Retinal pigment epithelial cell (primary cell): ENCODE results near the gene CCNF.
"Not testable (repeated sequence)": the region's sequence is repeated elsewhere in the genome, so short reads cannot be mapped to it uniquely, and the experiment has no call there.

Source experiments
- DNase-seq: peaks from one replicate; pipeline ENCODE4 v3.0.0-alpha.2; 2010; ENCODE audit warnings: low read depth
- H3K4me3 ChIP-seq: 2 replicates; pipeline ENCODE4 v1.5.1; 2011; ENCODE audit warnings: mild to moderate bottlenecking, low read length, control low read depth, moderate library complexity
- TF ChIP-seq, protein P1 (sequence below): conservative IDR thresholded peaks from 2 replicates; pipeline ENCODE4 v1.5.1; 2011; ENCODE audit warnings: low read depth, low read length, control low read depth, inconsistent platforms

Gene CCNF

DNA sequence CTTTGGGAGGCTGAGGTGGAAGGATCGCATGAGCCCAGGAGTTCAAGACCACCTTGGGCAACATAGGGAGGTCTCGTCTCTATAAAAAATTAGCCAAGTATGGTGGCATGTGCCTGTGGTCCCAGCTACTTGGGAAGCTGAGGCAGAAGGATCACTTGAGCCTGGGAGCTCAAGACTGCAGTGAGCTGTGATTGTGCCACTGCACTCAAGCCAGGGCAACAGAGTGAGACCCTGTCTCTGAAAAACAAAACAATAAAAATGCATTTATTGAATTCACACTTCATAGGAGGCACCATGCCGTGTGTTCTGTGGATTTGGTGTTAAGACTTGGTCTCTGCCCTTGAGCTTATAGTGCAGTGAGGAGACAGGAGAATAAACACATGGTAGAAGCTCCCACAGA is 48.1 kb downstream of the CCNF start:
- H3K4me3 ChIP-seq, result no peak overlapping the region
- DNase-seq, result no peak
- TF ChIP-seq, protein P1, sequence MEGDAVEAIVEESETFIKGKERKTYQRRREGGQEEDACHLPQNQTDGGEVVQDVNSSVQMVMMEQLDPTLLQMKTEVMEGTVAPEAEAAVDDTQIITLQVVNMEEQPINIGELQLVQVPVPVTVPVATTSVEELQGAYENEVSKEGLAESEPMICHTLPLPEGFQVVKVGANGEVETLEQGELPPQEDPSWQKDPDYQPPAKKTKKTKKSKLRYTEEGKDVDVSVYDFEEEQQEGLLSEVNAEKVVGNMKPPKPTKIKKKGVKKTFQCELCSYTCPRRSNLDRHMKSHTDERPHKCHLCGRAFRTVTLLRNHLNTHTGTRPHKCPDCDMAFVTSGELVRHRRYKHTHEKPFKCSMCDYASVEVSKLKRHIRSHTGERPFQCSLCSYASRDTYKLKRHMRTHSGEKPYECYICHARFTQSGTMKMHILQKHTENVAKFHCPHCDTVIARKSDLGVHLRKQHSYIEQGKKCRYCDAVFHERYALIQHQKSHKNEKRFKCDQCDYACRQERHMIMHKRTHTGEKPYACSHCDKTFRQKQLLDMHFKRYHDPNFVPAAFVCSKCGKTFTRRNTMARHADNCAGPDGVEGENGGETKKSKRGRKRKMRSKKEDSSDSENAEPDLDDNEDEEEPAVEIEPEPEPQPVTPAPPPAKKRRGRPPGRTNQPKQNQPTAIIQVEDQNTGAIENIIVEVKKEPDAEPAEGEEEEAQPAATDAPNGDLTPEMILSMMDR, result no peak

DNA sequence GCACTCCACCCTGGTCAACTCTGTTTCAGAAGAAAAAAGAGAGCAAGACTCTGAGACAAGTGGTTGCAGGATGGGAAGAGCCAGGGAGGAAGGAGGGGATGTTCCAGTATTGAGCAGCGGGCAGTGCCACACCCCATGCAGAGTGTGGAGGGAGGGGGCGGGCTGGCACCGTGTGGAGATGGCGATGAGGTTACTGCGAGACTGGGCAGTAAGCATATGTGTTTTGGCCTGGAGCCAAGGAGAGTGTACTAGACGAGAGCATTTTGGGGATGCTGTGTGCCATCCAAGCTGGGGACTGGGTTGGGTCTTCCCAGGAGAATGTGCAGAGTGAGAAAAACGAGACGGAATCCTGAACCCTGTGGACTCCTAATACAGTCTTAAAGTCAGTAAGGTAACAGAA is 49.0 kb downstream of the CCNF start:
- H3K4me3 ChIP-seq, result no peak overlapping the region

DNA sequence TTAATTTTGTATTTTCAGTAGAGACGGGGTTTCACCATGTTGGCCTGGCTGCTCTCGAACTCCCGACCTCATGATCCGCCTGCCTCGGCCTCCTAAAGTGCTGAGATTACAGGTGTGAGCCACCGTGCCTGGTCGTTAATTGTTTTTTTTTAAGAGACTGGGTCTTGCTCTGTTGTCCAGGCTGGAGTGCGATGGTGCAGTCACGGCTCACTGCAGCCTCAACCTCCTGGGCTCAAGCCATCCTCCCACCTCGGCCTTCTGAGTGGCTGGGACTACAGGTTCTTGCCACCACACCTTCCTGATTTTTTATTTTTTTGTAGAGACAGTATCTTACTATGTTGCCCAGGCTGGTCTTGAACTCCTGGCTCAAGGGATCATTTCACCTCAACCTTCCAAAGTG is 50.7 kb downstream of the CCNF start:
- not testable (repeated sequence) for DNase-seq

More for the DNA sequence above, 49.0 kb downstream of the CCNF start:
- TF ChIP-seq, protein P1, result no peak
- no peak for DNase-seq

DNA sequence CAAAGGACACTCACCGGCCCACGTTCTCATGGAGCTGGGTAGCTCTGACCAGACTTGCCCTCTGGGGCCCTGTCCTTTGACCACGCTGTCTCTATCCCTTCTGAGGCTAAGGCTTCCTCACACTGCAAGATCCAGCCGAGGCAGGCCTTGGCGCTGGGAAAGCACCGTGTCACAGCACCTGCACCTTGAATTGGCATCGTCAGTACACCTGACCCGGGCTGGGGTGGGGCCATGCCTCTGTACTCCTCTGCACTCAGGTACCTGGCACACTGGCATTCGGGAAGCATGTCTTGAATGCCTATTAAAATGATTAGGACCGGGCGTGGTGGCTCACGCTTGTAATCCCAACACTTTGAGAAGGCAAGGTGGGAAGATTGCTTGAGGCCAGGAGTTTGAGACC is 51.7 kb downstream of the CCNF start:
- no peak overlapping the region for H3K4me3 ChIP-seq
- DNase-seq, result no peak
- TF ChIP-seq, protein P1, result no peak

More for the DNA sequence above, 50.7 kb downstream of the CCNF start:
- not testable (repeated sequence) for H3K4me3 ChIP-seq

DNA sequence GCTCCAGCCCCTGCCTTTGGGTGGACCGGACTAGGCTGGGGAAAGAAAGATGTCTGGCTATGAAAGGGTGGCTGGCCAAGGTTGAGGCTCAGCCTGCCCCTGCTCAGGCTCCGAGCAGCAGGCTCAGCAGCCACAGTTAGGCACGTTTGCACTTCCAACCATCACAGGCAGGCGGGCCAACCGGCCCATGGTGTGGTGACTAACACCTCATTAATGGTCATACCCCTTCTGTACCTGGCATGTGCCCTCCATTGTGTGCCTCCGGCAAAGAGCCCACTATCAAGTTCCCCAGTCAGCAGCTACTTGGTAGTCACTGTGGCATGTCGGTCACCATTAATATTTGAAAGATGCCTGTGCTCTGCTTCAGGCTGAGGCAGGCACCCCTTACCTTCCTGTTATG is 52.4 kb downstream of the CCNF start:
- TF ChIP-seq, protein P1, result no peak
- H3K4me3 ChIP-seq, result no peak overlapping the region
- DNase-seq, result no peak

DNA sequence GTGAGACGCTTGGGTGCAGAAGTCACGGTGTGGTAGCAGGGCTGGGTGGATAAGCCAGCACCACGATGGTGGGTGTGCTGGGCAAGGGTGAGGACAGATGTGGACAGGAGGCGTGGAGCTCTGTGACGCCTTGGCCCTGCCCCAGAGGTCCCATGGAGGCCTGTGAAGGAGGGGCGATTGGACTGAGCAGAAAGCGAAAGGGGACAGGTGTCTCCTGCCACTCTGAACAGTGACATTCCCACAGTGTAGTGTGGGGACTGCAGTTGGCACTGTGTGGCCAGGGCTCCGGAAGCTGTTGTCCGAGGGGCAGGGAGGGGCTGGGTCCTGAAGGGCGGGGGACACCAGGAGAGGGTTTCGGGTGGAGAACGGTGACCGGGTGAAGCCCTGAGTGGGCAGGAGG is 53.0 kb downstream of the CCNF start:
- no peak overlapping the region for H3K4me3 ChIP-seq
- TF ChIP-seq, protein P1, result no peak
- no peak for DNase-seq

DNA sequence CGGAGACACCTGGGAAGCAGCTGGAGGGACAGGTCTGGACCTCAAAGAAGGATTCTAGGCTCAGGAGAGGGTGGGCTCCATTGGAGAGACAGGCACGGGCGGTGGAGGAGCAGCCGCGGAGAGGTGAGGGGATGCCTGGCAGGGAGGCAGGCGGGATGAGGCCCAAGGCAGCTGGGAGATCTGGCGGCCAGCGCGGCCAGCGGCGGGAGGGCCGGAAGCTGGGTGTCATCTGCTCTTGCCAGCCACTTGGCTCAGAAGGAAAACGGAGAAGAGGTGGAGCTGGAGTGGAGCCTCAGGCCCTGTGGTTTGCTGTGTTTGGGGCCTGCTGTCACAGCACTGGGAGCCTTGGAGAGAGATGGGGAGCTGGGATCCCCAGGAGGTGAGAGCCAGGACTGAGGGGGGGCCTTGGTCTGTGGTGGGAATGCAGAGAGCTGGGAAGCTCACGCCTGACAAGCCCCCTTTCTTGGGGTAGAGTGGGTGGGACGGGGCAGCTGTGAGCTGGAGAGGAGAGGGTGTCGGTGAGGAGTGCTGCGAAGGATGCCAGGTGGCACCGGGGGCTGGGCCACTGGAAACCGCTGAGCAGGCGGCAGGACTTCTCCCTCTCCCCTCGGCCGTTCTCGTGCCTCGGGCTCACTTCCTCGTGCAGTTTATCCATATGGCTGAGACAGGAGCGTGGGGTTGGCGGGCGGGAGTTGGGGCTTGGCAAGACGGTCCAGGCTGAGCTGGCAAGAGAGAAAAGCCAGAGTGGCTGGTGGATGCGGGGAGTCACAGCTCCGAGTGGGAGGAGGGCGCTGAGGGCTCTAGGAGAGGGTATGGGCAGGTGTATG is 53.7 kb downstream of the CCNF start:
- TF ChIP-seq, protein P1, result no peak
- no peak overlapping the region for H3K4me3 ChIP-seq
- no peak for DNase-seq
